Measurements from ENCODE around the gene ADAMTS2. TPM values are rescaled to one million over a fixed set of nuclear protein-coding genes. Genes with fewer than 3 reads are reported as not detected.
A peak's percentile ranks its signal among the peaks of the same experiment; 100 is the strongest.

The ADAMTS2 gene
- total RNA-seq, 1 donor from 2014 or later = 1.2 TPM

- Mint-ChIP-seq H3K4me1 (peaks cover 6% of the 10 kb centered on the region), H3K36me3 (no peaks in the 10 kb centered on the region), H3K27me3 (ENCODE audit: insufficient read depth, low read depth) (peaks cover 7% of the 10 kb centered on the region), H3K27ac (peak overlapping the region; percentile 63), H3K9me3 (peaks cover 7% of the 10 kb centered on the region), H3K4me3 (no peak overlapping the region)
- Histone ChIP-seq H3K79me2 (ENCODE audit: low read depth) (no peaks in the 10 kb centered on the region), H3K9me3 (ENCODE audit: low read depth) (no peaks in the 10 kb centered on the region), H3K27ac (no peak overlapping the region), H3K4me3 (no peak overlapping the region), H3F3A (ENCODE audit: low read depth) (no peaks in the 10 kb centered on the region), H2AFZ (replicated peaks) (no peak overlapping the region), H3K9ac (no peak overlapping the region), H3K36me3 (no peaks in the 10 kb centered on the region), H3K4me1 (no peaks in the 10 kb centered on the region), H3K27me3 (no peaks in the 10 kb centered on the region), H3K4me2 (no peak overlapping the region), H4K20me1 (ENCODE audit: low read depth) (no peaks in the 10 kb centered on the region)
- DNase-seq (ENCODE audit: low spot score) = no peak
- no peak for TF ChIP-seq EZH2phosphoT487 (IDR thresholded peaks at IDR 0.05)
- no peak for TF ChIP-seq CTCF (IDR thresholded peaks at IDR 0.05)
- no peak for TF ChIP-seq EZH2 (IDR thresholded peaks at IDR 0.05)
Measured at GRCh38 chr5:179368126-179368805, 23.0 kb upstream of the ADAMTS2 start.

- H4K20me1 ChIP-seq (ENCODE audit: low read depth) = no peaks in the 10 kb centered on the region
- TF ChIP-seq CTCF (IDR thresholded peaks at IDR 0.05) (no peak), EZH2 (IDR thresholded peaks at IDR 0.05) (no peak), EZH2phosphoT487 (IDR thresholded peaks at IDR 0.05) (no peak)
- H3K4me1 Mint-ChIP-seq = peaks cover 6% of the 10 kb centered on the region
Measured at GRCh38 chr5:179367491-179367890, 22.2 kb upstream of the ADAMTS2 start.

GRCh38 chr5:179362355-179362754 lies 17.1 kb upstream of the ADAMTS2 start:
- H3K9me3 Mint-ChIP-seq = peaks cover 14% of the 10 kb centered on the region
- H3K36me3 ChIP-seq = no peaks in the 10 kb centered on the region
- TF ChIP-seq CTCF (IDR thresholded peaks at IDR 0.05) (no peak), EZH2phosphoT487 (IDR thresholded peaks at IDR 0.05) (no peak), EZH2 (IDR thresholded peaks at IDR 0.05) (no peak)
- no peak for DNase-seq (ENCODE audit: low spot score)
- H3K9me3 ChIP-seq (ENCODE audit: low read depth) = no peaks in the 10 kb centered on the region
- no peak overlapping the region for H3K4me3 ChIP-seq
- H3K27ac ChIP-seq = no peak overlapping the region
- no peaks in the 10 kb centered on the region for H3K4me1 ChIP-seq
- H3K4me3 Mint-ChIP-seq = no peak overlapping the region
- H3K36me3 Mint-ChIP-seq = no peaks in the 10 kb centered on the region
- peaks cover 4% of the 10 kb centered on the region for H3K4me1 Mint-ChIP-seq
- no peak overlapping the region for H3K27ac Mint-ChIP-seq
- H2AFZ ChIP-seq (replicated peaks) = no peak overlapping the region
- no peaks in the 10 kb centered on the region for H3K79me2 ChIP-seq (ENCODE audit: low read depth)
- H3F3A ChIP-seq (ENCODE audit: low read depth) = no peaks in the 10 kb centered on the region
- H3K4me2 ChIP-seq = no peak overlapping the region
- no peaks in the 10 kb centered on the region for H3K27me3 ChIP-seq
- H3K9ac ChIP-seq = no peak overlapping the region
- peaks cover 7% of the 10 kb centered on the region for H3K27me3 Mint-ChIP-seq (ENCODE audit: insufficient read depth, low read depth)
- no peaks in the 10 kb centered on the region for H4K20me1 ChIP-seq (ENCODE audit: low read depth)

More at GRCh38 chr5:179367491-179367890, 22.2 kb upstream of the ADAMTS2 start:
- H3K27me3 ChIP-seq = no peaks in the 10 kb centered on the region
- no peaks in the 10 kb centered on the region for H3K4me1 ChIP-seq
- H2AFZ ChIP-seq (replicated peaks) = no peak overlapping the region
- Mint-ChIP-seq H3K27ac (no peak overlapping the region), H3K4me3 (no peak overlapping the region), H3K27me3 (ENCODE audit: insufficient read depth, low read depth) (peaks cover 4% of the 10 kb centered on the region), H3K9me3 (peaks cover 9% of the 10 kb centered on the region), H3K36me3 (no peaks in the 10 kb centered on the region)
- no peaks in the 10 kb centered on the region for H3K9me3 ChIP-seq (ENCODE audit: low read depth)
- no peak overlapping the region for H3K4me2 ChIP-seq
- no peaks in the 10 kb centered on the region for H3K36me3 ChIP-seq
- H3K9ac ChIP-seq = no peak overlapping the region
- DNase-seq (ENCODE audit: low spot score) = no peak
- no peak overlapping the region for H3K4me3 ChIP-seq
- no peaks in the 10 kb centered on the region for H3F3A ChIP-seq (ENCODE audit: low read depth)
- no peak overlapping the region for H3K27ac ChIP-seq
- no peaks in the 10 kb centered on the region for H3K79me2 ChIP-seq (ENCODE audit: low read depth)

Measured in neural progenitor cell (in vitro differentiated cells).